Muscle layer of duodenum (tissue), 2 donors: ENCODE measurements around the gene EDDM3A.
"Not testable (repeated sequence)": the region's sequence is repeated elsewhere in the genome, so short reads cannot be mapped to it uniquely, and the experiment has no call there.

ENCODE experiments used
- H3K27ac ChIP-seq: one replicate; pipeline ENCODE4 v1.7.0; 2013; ENCODE audit warnings: mild to moderate bottlenecking, low read length
- H3K27me3 ChIP-seq: one replicate; pipeline ENCODE4 v1.7.0; 2013; ENCODE audit warnings: low read depth, mild to moderate bottlenecking, control low read depth, low read length
- H3K36me3 ChIP-seq, 2 donors: one replicate each; pipeline ENCODE4 v1.7.0; 2013; ENCODE audit warnings: low read length in 2 of 2, control low read depth in 1 of 2, mild to moderate bottlenecking in 1 of 2; ENCODE audit not compliant: insufficient read depth in 2 of 2, control insufficient read depth in 1 of 2
- H3K4me1 ChIP-seq, 2 donors: one replicate each; pipeline ENCODE4 v1.7.0; 2013; ENCODE audit warnings: low read length in 2 of 2, mild to moderate bottlenecking in 2 of 2, control low read depth in 1 of 2, moderate library complexity in 1 of 2; ENCODE audit not compliant: insufficient read depth in 2 of 2, control insufficient read depth in 1 of 2
- H3K4me3 ChIP-seq, 2 donors: one replicate each; pipeline ENCODE4 v1.7.0; 2013; ENCODE audit warnings: low read length in 2 of 2, low read depth in 1 of 2, mild to moderate bottlenecking in 1 of 2
- H3K9me3 ChIP-seq, 2 donors: one replicate each; pipeline ENCODE4 v1.7.0; 2013; ENCODE audit warnings: low read length in 2 of 2, control low read depth in 1 of 2, mild to moderate bottlenecking in 1 of 2; ENCODE audit not compliant: control insufficient read depth in 1 of 2
- donor health status: healthy.

The EDDM3A gene

GRCh38 chr14:20733684-20734429 lies 11.8 kb upstream of the EDDM3A start:
- no peaks in the 10 kb centered on the region for H3K27me3 ChIP-seq
- peaks cover 0 to 8% of the 10 kb centered on the region in 2 donors for H3K4me1 ChIP-seq
- no peak overlapping the region for H3K4me3 ChIP-seq
- no peak overlapping the region for H3K27ac ChIP-seq
- no peaks in the 10 kb centered on the region for H3K36me3 ChIP-seq
- no peaks in the 10 kb centered on the region for H3K9me3 ChIP-seq

- H3K4me3 ChIP-seq: no peak overlapping the region
- no peaks in the 10 kb centered on the region for H3K9me3 ChIP-seq
- peaks cover 0 to 8% of the 10 kb centered on the region in 2 donors for H3K4me1 ChIP-seq
- H3K27ac ChIP-seq: no peak overlapping the region
- no peaks in the 10 kb centered on the region for H3K27me3 ChIP-seq
- no peaks in the 10 kb centered on the region for H3K36me3 ChIP-seq
These were observed 11.3 kb upstream of the EDDM3A start for GRCh38 chr14:20734430-20734806.

GRCh38 chr14:20738292-20738691 lies 7.4 kb upstream of the EDDM3A start:
- H3K4me1 ChIP-seq, H3K9me3 ChIP-seq, H3K4me3 ChIP-seq, H3K27me3 ChIP-seq, H3K27ac ChIP-seq, H3K36me3 ChIP-seq: not testable (repeated sequence)

GRCh38 chr14:20742132-20742531 lies 3.6 kb upstream of the EDDM3A start:
- Histone ChIP-seq H3K4me3 (no peak overlapping the region), H3K9me3 (no peaks in the 10 kb centered on the region), H3K27ac (no peak overlapping the region), H3K27me3 (no peaks in the 10 kb centered on the region), H3K36me3 (no peaks in the 10 kb centered on the region), H3K4me1 (no peaks in the 10 kb centered on the region)

- H3K27ac ChIP-seq: no peak overlapping the region
- H3K4me1 ChIP-seq: no peaks in the 10 kb centered on the region
- H3K4me3 ChIP-seq: no peak overlapping the region
- H3K36me3 ChIP-seq: no peaks in the 10 kb centered on the region
- H3K27me3 ChIP-seq: no peaks in the 10 kb centered on the region
- H3K9me3 ChIP-seq: no peaks in the 10 kb centered on the region
These were observed 2.1 kb upstream of the EDDM3A start for GRCh38 chr14:20743556-20743955.

- H3K4me1 ChIP-seq: no peaks in the 10 kb centered on the region
- H3K36me3 ChIP-seq: no peaks in the 10 kb centered on the region
- H3K4me3 ChIP-seq: no peak overlapping the region
- H3K27me3 ChIP-seq: no peaks in the 10 kb centered on the region
- H3K9me3 ChIP-seq: peaks cover 0 to under 1% of the 10 kb centered on the region in 2 donors
- H3K27ac ChIP-seq: no peak overlapping the region
These were observed 879 bp downstream of the EDDM3A start for GRCh38 chr14:20746566-20746965.

GRCh38 chr14:20748439-20748838 lies 2.8 kb downstream of the EDDM3A start:
- Histone ChIP-seq H3K27me3 (no peaks in the 10 kb centered on the region), H3K4me1 (no peaks in the 10 kb centered on the region), H3K9me3 (peaks cover 0 to 15% of the 10 kb centered on the region in 2 donors), H3K4me3 (no peak overlapping the region), H3K36me3 (no peaks in the 10 kb centered on the region), H3K27ac (no peak overlapping the region)

- Histone ChIP-seq H3K27me3 (no peaks in the 10 kb centered on the region), H3K4me1 (no peaks in the 10 kb centered on the region)
These were observed 4.5 kb downstream of the EDDM3A start for GRCh38 chr14:20750194-20750593.

GRCh38 chr14:20751963-20752562 lies 6.4 kb downstream of the EDDM3A start:
- no peak overlapping the region for H3K4me3 ChIP-seq
- H3K27me3 ChIP-seq: no peaks in the 10 kb centered on the region
- no peaks in the 10 kb centered on the region for H3K4me1 ChIP-seq
- H3K9me3 ChIP-seq: peaks cover 0 to 15% of the 10 kb centered on the region in 2 donors
- H3K36me3 ChIP-seq: no peaks in the 10 kb centered on the region
- H3K27ac ChIP-seq: no peak overlapping the region

More at GRCh38 chr14:20750194-20750593, 4.5 kb downstream of the EDDM3A start:
- Histone ChIP-seq H3K27ac (no peak overlapping the region), H3K4me3 (no peak overlapping the region), H3K36me3 (no peaks in the 10 kb centered on the region), H3K9me3 (peaks cover 0 to 15% of the 10 kb centered on the region in 2 donors)

GRCh38 chr14:20754308-20754707 lies 8.6 kb downstream of the EDDM3A start:
- no peak overlapping the region for H3K27ac ChIP-seq
- H3K27me3 ChIP-seq: no peaks in the 10 kb centered on the region
- H3K36me3 ChIP-seq: no peaks in the 10 kb centered on the region
- peaks cover 0 to 15% of the 10 kb centered on the region in 2 donors for H3K9me3 ChIP-seq
- H3K4me1 ChIP-seq: no peaks in the 10 kb centered on the region
- no peak overlapping the region for H3K4me3 ChIP-seq

- Histone ChIP-seq H3K27ac (no peak overlapping the region), H3K9me3 (peaks cover 0 to 15% of the 10 kb centered on the region in 2 donors), H3K36me3 (no peaks in the 10 kb centered on the region), H3K4me1 (no peaks in the 10 kb centered on the region), H3K27me3 (no peaks in the 10 kb centered on the region), H3K4me3 (no peak overlapping the region)
These were observed 9.3 kb downstream of the EDDM3A start for GRCh38 chr14:20755037-20755436.

- Histone ChIP-seq H3K27ac (no peak overlapping the region), H3K4me3 (no peak overlapping the region), H3K27me3 (no peaks in the 10 kb centered on the region), H3K4me1 (no peaks in the 10 kb centered on the region), H3K9me3 (peaks cover 0 to under 1% of the 10 kb centered on the region in 2 donors), H3K36me3 (no peaks in the 10 kb centered on the region)
These were observed 12.3 kb downstream of the EDDM3A start for GRCh38 chr14:20757965-20758364.
